SK-N-MC (cell line): ENCODE measurements around the gene NUDCD2.
A peak's percentile ranks its signal among the peaks of the same experiment; 100 is the strongest.

Source experiments
- DNase-seq: peaks from one replicate; pipeline ENCODE4 v3.0.0-alpha.2; 2011; ENCODE audit warnings: low read depth, low spot score
- H3K27ac ChIP-seq: fragments of 200-600 bp; sonication (generic); 2 replicates; pipeline ENCODE4 v1.5.1; 2016; ENCODE audit warnings: mixed run types
- H3K36me3 ChIP-seq: fragments of 200-600 bp; sonication (generic); 2 replicates; pipeline ENCODE4 v1.6.1; 2017; ENCODE audit warnings: antibody characterized with exemption, low read length, mixed read lengths; ENCODE audit not compliant: insufficient read depth
- H3K4me3 ChIP-seq: fragments of 200-600 bp; sonication (generic); 2 replicates; pipeline ENCODE4 v1.5.1; 2016
- H3K9ac ChIP-seq: fragments of 200-600 bp; sonication (generic); 2 replicates; pipeline ENCODE4 v1.8.0; 2017; ENCODE audit warnings: mixed run types, mixed read lengths; ENCODE audit not compliant: insufficient read length
- H3K9me3 ChIP-seq: fragments of 200-600 bp; sonication (generic); 2 replicates; pipeline ENCODE4 v1.6.1; 2017; ENCODE audit warnings: low read depth, mild to moderate bottlenecking, antibody characterized with exemption, low read length, moderate library complexity, mixed read lengths
- EZH2 ChIP-seq: fragments of 200-600 bp; sonication (generic); IDR thresholded peaks from one replicate; pipeline ENCODE4 v1.6.1; 2017; ENCODE audit warnings: antibody characterized with exemption
- FOXP2 ChIP-seq: optimal IDR thresholded peaks from 2 replicates; pipeline ENCODE3; 2011; ENCODE audit warnings: mild to moderate bottlenecking, moderate library complexity; ENCODE audit not compliant: insufficient read depth; ENCODE audit errors: extremely low read length, control extremely low read depth
- POLR2AphosphoS5 ChIP-seq: IDR thresholded peaks from 2 replicates; pipeline ENCODE4 v1.6.1; 2012; ENCODE audit warnings: mild to moderate bottlenecking, low read depth, low read length, borderline replicate concordance

Gene NUDCD2

DNA sequence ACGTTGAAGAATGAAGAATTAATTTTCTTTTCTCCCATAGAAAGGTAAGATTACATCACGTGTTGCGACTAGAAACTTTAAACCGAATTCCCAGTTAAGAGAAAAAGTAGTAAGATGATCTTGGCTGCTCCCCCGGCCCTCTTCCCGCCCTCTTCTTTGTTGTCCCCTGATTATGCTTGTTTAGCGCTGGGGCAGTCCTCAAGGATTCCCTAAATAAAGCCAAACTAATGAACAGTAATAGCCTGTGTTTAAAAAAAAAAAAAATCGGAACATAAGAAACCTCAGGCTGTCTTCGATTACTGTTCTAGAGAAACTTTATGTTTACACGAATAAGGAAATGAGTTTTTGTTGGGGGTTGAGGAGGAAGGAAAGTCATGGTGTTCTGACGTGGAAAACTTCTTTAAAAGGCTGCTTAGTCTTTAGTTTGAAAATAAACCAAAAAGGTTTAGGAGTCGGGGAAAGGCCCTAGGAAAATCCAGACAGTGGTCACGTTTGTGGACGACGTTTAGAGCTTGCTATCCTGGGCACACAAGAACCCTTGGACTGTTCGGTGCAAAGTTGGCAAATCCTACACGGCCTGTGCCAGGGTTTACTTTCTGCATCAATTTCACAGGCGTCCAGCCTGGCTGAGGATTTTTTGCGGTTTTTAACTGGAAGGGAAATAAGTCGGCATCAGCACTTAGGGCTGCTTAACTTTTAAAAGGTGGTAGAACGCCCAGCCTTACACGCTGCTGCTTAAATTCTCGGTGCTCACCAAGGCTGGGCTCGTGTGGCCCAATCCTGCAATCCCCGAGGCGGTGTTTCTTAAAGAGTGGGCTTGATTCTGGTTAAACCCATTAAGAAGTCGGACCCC, 44.4 kb upstream of the NUDCD2 start:
- no peak for DNase-seq

GRCh38 chr5:163503106-163504078, 43.5 kb upstream of the NUDCD2 start:
- Histone ChIP-seq H3K27ac (peak overlapping the region; percentile 98), H3K4me3 (peak overlapping the region; percentile 93), H3K9me3 (no peaks in the 10 kb centered on the region), H3K36me3 (no peaks in the 10 kb centered on the region), H3K9ac (peak overlapping the region; percentile 98)
- peak; percentile 92 for DNase-seq
- TF ChIP-seq FOXP2 (no peak), POLR2AphosphoS5 (peak; percentile 91), EZH2 (no peak)

More for the DNA sequence above, 44.4 kb upstream of the NUDCD2 start:
- H3K9ac ChIP-seq: peak overlapping the region; percentile 98
- no peaks in the 10 kb centered on the region for H3K9me3 ChIP-seq
- H3K4me3 ChIP-seq: peak overlapping the region; percentile 93
- TF ChIP-seq FOXP2 (no peak), EZH2 (no peak), POLR2AphosphoS5 (peak; percentile 76)
- H3K36me3 ChIP-seq: no peaks in the 10 kb centered on the region
- peak overlapping the region; percentile 98 for H3K27ac ChIP-seq

DNA sequence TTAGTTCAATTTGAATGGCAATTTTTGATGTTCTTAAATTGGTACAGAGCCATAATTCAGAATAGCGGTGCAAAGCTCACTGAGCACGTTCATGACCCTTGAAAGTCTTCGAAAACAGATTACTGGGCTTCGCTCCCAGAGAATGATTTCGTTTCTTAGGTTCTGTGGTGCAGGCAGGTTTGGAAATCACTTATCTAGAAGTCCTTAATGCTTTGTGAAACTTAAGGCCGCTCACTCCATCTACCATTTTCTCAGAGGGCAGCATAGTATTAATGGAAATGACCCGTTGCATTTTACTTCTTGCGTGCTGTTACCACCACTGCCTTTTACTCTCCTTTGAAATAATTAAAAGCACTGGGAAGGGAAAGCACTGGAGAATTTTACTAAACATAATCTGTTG, 42.6 kb upstream of the NUDCD2 start:
- Histone ChIP-seq H3K4me3 (peak overlapping the region; percentile 93), H3K27ac (peak overlapping the region; percentile 98), H3K9me3 (no peaks in the 10 kb centered on the region), H3K9ac (peak overlapping the region; percentile 98), H3K36me3 (no peaks in the 10 kb centered on the region)
- TF ChIP-seq POLR2AphosphoS5: no peak
- no peak for TF ChIP-seq EZH2
- TF ChIP-seq FOXP2: no peak
- no peak for DNase-seq

- DNase-seq: no peak
- H3K9me3 ChIP-seq: no peaks in the 10 kb centered on the region
- no peak overlapping the region for H3K9ac ChIP-seq
- no peak overlapping the region for H3K27ac ChIP-seq
- H3K36me3 ChIP-seq: no peaks in the 10 kb centered on the region
- H3K4me3 ChIP-seq: no peak overlapping the region
- TF ChIP-seq POLR2AphosphoS5 (no peak), FOXP2 (no peak), EZH2 (no peak)
Measured at GRCh38 chr5:163498886-163499285, 39.0 kb upstream of the NUDCD2 start.

DNA sequence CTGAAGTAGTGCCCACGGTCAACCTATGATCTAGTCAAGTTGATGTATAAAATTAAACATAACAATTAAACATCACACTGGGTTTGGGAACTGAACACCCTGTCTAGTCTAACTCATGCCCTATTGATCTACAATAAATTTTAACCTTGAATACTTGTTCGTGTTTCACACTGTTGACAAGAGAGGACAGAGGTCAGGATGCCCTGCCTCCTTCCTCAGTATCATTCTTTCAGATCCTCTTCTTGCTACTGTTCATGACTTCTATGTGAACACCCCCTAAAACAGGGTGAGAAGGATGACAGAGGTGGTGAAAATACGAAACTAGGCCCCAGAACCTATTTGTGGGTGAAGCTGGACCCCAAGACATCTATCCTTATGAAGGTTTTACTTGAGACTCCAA, 37.4 kb upstream of the NUDCD2 start:
- no peak for DNase-seq
- Histone ChIP-seq H3K4me3 (no peak overlapping the region), H3K9ac (no peak overlapping the region), H3K27ac (no peak overlapping the region), H3K36me3 (peaks cover 11% of the 10 kb centered on the region; the same call in 1 of the 2 replicates), H3K9me3 (no peaks in the 10 kb centered on the region)
- TF ChIP-seq EZH2 (no peak), FOXP2 (no peak), POLR2AphosphoS5 (no peak)

DNA sequence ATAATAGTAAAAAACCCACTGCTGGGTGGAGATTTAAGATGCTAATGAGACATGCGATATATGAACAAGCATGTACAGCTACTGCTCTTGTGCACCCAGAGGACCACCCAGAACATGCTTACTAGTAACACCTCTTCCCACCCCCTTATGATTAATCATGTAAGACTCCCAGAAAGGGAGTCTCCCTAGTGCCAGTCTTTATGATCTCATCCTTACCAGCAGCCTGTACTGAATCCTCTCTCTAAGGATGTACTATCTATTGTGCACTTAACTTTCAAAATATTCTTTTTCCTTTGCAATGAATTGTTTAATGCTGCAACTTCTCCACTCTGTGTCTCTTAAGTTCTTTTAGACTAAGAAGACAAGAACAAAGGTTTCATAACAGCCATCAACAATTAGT, 36.4 kb upstream of the NUDCD2 start:
- H3K27ac ChIP-seq: no peak overlapping the region
- no peak for DNase-seq

DNA sequence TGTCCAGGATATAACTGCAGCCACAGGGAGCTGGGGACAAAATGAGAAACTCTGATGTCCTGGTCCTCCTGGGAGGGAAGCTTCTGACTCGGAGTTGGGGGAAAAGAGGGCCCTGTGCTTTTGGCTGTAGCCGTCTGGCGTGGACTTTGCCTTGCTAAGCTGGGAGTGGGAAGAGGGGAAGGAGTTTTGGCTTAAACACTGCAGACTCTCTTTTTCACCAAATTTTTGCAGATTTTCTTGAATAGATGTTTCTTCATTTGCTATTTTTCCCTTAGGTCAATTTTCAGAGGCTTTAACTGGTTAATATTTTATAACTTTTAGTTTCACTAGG, 29.8 kb upstream of the NUDCD2 start:
- DNase-seq: no peak
- H3K9me3 ChIP-seq: no peaks in the 10 kb centered on the region
- H3K4me3 ChIP-seq: no peak overlapping the region
- H3K27ac ChIP-seq: no peak overlapping the region
- H3K36me3 ChIP-seq: peaks cover 59% of the 10 kb centered on the region
- TF ChIP-seq FOXP2 (no peak), EZH2 (no peak), POLR2AphosphoS5 (no peak)
- H3K9ac ChIP-seq: no peak overlapping the region

More for the DNA sequence above, 36.4 kb upstream of the NUDCD2 start:
- Histone ChIP-seq H3K9ac (no peak overlapping the region), H3K36me3 (peaks cover 18% of the 10 kb centered on the region), H3K4me3 (no peak overlapping the region), H3K9me3 (no peaks in the 10 kb centered on the region)
- TF ChIP-seq POLR2AphosphoS5 (no peak), EZH2 (no peak), FOXP2 (no peak)

DNA sequence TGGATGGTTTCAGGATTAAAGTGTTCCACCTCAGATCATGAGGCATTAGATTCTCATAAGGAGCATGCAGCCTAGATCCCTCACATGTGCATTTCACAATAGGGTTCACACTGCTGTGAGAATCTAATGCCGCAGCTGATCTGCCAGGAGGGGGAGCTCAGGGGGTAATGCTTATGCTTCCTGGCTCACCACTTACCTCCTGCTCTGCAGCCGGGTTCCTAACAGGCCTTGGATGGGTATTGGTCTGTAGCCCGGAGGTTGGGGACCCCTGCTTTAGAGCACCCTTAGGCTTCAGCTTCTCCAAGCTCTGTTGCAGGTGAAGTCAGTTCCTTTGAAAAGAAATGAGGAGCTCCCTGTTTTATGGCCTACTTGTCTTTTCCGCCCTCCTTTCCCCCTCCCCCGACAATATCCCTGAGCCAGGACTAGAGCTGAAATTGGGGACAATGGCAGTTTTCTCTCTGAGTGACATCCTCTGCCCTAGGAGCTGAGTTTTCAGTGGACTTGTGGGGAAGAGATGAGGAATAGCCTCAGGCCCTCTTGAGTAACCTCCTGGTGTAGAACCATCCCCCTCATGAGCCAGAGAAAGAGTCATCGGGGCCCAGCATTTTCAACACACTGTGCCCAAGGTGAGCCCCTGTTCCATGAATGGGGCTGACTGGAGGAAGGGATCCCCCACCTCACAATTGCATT, 29.3 kb upstream of the NUDCD2 start:
- Histone ChIP-seq H3K4me3 (no peak overlapping the region), H3K27ac (no peak overlapping the region), H3K36me3 (peaks cover 64% of the 10 kb centered on the region), H3K9ac (no peak overlapping the region), H3K9me3 (no peaks in the 10 kb centered on the region)
- no peak for DNase-seq
- no peak for TF ChIP-seq EZH2
- TF ChIP-seq POLR2AphosphoS5: no peak
- TF ChIP-seq FOXP2: no peak
